A549 treated with DMSO at 1 μM for 4 hours (cell line): Measurements from ENCODE around the gene RABL2A. TPM values are rescaled to one million over a fixed set of nuclear protein-coding genes. Genes with fewer than 3 reads are reported as not detected.

Source experiments
- total RNA-seq: library from RNA; stranded (reverse); fragments of 200-300 nt; extraction: Qiagen RNA extraction; gene quantifications from 5 replicates; pipeline ENCODE4 v1.2.3, GENCODE V29; 2022; ENCODE audit warnings: low read depth

Gene RABL2A
- total RNA-seq = 6.9 to 10.8 TPM (median 9.1 TPM) in 5 replicates

DNA sequence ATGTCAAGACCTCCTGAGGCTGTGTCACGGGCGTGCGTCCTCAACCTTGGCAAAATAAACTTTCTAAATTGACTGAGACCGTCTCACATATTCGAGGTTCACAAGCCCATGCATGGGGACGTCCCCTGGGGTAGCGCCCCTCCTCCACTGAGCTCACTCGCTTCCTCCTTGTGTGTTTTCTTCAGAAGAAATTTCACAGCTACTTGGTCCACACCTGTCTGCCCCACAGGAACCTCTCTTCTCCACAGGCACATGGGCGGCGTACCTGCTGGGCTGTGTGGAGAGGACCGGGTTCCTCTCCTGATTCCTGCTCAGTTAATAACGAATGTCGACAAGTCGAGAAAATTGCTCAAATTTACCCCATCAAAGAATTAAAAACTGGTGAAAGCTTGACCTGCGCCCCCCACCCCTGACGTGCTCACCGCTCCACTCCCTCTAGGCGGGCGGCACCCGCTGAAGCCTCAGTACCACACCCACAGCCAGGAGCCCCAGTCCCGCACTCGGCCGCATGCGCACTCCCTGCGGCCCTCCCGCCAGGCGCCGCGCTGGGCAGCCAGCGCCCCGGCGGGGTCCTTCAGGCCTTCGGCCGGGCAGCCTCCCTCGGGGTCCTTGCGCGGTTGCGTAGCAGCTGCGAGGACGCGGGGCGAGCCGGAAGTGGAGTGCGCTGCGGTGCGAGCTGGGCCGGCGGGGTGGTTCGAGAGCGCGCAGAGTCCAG lies at the start of gene RABL2A:
Gene RABL2A, plus strand, starts transcription at position 651 of the 715 bp plus-strand sequence. CDS start 1,341 bp downstream, outside the sequence.

Other genes starting within 250 kb of the RABL2A start
- gene ZNG1B, start 189.6 kb upstream of the RABL2A start, total RNA-seq = 40.3 to 44.0 TPM (median 42.6 TPM) in 5 replicates
- 0.31 to 0.87 TPM (median 0.33 TPM) in 5 replicates for gene FOXD4L1, start 128.6 kb upstream of the RABL2A start, total RNA-seq
- 27.5 to 58.1 TPM (median 47.7 TPM) in 5 replicates for gene SLC35F5, start 129.4 kb downstream of the RABL2A start, total RNA-seq